Erythroblast (primary cell): ENCODE results near the gene ZNF503.

ENCODE experiments used
- DNase-seq, 2 experiments: peaks; one replicate each; lab custom pipeline; 2025; lab: John Stamatoyannopoulos, UW
- GATA1 ChIP-seq: IDR thresholded peaks from 2 replicates; pipeline ENCODE4 v1.6.1; 2011; ENCODE audit warnings: low read depth, mild to moderate bottlenecking, control low read depth, low read length, moderate library complexity
- POLR2A ChIP-seq: IDR thresholded peaks from 2 replicates; pipeline ENCODE4 v1.6.1; 2011; ENCODE audit warnings: mild to moderate bottlenecking, low read length

ZNF503 gene

DNA sequence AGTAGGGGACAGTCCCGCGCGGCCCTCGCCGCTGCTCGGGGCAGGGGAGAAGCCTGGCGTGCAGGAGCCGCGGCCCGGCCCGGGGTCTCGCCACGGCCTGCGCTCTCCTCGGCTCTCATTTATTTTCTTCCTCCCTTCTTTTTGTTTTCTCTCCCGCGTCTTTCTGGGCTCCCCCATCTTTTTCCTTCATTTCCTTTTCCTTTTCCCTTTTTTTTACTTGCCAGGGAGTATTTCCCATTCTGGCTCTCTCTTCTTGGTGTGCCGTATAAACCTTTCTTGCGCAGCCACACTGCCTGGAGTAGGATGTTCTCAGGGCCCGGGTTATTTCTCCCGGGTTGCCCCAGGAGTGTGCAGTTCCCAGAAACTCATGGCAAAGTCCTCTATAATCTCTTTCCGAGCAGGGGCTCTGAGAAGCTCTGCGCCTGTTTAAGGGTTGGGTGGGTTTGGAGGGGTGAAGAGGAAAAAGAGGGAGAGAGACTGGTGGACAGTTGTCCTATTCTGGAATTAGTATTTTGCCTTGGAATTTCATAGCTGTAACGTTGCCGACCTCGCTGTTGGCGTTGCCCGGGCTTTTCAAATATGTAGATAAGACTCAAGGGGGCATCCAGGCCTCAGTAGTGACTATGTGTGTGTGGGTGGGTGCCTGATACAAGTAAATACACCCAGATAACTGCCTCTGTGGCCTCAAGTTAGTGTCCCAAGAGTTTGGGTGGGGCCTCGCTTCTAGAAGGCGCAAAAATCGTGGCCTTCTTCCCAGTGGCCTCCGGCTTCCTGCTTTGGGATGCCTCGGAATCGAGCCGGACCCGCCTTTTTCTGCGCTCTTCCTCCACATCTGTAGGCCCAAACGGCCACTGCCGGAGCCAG, 4.3 kb upstream of the ZNF503 start:
- TF ChIP-seq GATA1 = no peak
- no peak for TF ChIP-seq POLR2A

DNA sequence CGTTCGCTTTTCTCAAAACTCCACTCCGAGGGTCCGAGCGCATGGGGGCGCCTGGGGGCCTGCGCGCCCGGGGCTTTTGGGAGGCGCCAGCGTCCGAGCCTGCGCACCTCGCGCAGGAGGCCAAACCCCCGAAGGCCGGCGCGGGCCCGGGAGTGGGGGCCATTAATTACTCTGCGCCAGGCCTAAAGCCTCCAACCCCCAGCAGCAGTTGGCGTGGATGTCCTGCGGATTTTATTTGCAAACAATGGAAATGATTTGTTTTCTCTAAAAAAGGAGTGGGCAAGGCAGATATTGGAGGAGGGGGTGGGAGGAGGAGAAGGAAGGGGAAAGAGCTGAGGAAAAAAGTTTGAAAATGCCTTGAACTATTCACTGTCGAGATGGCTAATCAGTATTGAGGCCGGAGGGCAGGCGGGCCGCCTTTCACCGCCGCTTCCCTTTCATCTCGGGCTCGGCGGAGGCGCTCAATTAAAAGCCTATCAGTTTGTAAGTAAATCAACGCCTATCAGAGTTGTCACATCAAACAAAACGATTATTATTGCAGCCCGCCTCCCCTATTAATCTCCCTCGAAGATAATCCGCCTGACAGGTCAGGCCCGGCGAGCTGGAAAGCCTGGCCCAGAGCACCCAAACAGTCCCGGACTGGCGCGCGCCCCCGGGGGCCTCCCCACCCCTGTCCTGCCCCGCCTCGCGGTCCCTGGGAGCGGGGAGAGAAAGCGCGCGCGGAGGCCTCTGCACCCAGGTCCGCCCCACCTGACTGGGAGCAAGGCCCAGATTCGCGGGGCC, 3.4 kb upstream of the ZNF503 start:
- TF ChIP-seq GATA1 (no peak), POLR2A (no peak)
- DNase-seq = no peak

More for the DNA sequence above, 4.3 kb upstream of the ZNF503 start:
- DNase-seq = no peak

DNA sequence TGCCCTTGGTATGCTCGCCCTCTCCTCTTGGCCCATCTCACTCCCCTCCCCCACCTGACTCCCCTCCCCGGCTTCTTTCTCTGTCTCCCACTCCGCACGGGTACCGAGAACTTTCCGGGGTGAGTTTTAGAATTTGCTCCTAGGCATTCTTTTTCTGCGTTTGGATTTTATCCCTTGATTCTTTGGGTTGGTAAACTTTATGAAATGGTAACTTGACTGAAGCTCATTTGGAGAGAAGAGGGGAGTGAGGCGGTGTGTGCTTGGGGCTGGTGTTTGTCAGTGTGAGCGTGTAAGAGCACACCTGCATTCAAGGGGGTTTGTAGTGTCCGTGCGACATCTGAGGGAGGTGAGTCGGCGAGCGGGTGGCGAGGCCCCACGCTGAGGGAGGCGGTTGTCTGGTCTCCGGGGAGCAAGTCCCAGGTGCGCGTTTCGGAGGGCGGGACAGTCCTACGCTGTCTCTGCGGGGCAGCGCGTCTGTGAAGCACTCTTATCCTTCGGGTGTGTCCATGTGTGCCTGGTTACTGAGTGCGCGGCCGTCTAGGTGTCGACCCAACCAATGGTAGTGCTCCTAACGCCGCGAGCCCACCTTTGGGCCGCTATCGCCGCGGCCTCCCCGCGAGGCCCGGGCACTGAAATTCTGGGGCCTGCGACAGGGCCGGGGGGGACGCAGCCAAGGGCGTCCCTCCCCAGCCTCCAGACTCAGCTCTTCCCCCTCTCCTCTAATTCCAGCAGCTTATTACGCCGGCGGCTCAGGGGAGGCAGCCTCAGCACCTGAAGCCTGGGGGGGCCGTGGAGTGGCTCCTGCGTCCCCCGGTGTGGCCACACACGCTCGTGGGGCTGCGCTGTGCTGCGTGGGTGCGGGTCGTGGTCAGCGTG, 2.6 kb upstream of the ZNF503 start:
- no peak for DNase-seq
- no peak for TF ChIP-seq POLR2A
- no peak for TF ChIP-seq GATA1

DNA sequence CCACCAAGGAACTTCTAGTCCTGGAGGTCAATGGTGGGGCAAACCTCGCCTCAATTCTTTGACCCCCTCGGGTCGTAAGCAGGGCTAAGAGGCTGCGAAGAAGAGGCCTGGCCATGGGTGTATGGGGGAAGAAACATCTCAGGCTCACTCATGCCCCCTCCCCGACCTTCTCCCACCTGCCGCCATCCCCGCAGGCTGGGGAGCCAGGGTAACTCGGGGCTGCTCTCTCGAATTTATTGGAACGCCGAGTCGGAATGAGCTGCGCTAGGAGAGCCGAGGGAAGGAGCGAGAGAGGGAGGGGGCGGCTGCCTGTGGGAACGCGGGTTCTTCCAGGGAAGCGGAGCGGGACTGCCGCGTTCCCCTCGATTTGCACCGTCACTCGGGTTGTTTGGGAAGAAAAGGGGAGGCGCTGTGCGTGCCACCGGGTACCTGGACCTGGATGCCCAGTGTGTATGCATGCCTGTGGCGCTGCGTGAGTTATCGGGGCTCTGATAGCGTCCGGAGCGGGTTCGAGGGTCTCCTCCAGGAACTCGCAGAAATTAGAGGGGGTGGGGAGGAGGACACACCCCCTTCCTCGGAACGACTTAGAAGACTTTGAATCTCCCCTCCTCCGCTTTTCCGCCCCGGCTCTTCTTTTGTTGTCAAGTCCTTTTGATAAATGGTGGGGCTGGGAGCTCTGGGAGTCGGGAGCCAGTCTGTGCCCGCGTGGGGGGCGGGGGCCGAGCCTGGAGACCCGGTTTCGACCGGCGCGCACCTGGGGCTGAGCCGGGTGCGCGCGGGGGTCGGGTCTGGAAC, 1.8 kb upstream of the ZNF503 start:
- DNase-seq = no peak
- TF ChIP-seq POLR2A (no peak), GATA1 (no peak)

DNA sequence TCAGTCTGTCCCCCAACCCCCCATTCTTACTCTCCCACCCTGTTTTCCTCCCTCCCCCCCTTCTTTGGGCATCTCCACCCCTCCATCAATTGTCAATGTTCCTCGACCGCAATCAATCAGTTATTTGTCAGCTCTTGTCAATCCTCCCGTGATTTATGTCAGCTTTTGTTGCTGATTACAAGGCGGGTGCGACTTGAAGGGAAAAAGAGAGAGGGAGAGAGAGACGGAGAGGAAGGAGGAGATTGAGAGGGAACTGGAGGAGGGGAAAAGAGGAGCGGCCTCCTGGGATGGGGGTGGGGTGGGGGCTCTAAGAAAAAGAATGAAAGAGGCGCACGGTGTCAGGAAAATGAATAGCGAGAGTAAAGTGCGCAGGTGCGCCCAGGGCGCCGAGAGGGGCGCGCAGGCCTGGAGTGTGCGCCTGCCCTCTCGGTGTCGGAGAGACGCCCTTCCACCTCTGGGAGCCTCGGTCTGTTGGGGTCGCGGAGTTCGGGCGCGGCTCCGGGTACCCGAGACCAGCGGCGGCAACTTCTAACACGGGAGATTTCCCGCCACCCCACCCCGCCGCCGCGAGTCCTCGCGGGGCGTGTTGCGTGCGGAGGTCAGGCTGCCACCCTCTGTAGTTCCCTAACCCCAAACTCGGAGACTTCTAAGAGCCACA, 1.1 kb upstream of the ZNF503 start:
- DNase-seq = no peak
- TF ChIP-seq POLR2A = no peak
- TF ChIP-seq GATA1 = no peak

GRCh38 chr10:75400771-75401568, 594 bp downstream of the ZNF503 start:
- TF ChIP-seq GATA1 (no peak), POLR2A (no peak)
- no peak for DNase-seq

DNA sequence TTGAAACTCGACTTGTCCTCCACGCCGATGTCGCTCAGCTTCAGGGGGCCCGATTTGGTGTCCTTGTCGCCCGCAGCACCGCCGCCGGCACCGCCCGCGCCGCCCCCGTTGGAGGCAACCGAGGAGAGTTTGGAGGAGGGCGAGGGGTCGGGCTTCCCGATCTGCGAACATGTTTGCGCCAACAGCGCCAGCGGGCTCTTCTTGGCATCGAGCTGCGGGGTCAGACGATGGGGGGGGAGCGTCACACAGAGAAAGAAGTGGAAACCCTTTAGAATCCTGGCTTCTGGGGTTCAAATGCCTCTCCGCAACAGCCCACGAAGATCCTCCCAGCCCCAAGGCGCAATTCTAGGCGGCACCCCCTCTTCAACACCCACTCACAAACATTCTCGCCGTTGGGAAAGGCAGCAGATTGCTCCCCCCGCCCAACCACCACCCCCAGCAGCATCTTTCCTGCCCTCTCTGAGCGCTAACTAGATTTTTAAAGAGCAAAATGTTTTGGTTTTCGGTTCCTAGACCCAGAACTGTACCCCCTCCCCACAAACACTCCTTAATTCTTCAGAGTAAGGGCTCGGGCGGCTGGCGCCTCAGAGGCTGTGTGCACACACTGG, 1.3 kb downstream of the ZNF503 start:
- no peak for TF ChIP-seq POLR2A
- TF ChIP-seq GATA1 = no peak
- DNase-seq = no peak

DNA sequence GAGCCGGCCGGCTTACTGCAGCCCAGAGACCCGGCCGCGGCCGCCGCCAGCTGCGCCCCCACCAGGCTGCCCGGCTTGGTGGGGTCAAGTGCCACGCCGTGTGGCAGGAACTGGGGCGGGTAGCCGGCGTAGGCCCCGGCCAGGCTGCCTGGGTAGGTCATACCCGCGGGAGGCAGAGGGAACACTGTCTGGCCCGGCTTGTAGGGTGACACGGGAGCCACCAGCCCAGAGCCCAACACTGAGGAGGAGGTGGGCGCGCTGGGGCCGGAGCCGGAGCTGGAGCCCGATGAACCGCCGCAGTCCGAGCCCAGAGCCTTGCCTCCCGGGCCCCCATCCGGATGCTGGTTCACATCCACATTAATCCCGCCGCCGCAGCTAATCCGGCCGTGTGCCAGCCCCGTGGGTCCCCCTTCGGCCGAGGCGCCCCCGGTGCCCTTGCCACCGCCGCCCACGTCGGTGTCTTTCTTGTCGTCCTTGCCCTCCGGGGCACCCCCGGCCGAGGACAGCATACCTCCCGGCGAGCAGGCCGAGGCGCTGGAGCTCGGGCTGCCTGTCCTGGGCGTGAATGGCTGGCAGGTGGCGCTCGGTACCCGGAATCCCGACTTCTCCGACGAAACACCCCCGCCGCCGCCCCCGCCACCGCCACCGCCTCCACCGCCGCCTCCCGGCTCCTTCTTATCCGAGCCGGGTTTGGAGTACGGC, 2.0 kb downstream of the ZNF503 start:
- DNase-seq = peak; percentile 48 to 55
- TF ChIP-seq GATA1 (no peak), POLR2A (no peak)

DNA sequence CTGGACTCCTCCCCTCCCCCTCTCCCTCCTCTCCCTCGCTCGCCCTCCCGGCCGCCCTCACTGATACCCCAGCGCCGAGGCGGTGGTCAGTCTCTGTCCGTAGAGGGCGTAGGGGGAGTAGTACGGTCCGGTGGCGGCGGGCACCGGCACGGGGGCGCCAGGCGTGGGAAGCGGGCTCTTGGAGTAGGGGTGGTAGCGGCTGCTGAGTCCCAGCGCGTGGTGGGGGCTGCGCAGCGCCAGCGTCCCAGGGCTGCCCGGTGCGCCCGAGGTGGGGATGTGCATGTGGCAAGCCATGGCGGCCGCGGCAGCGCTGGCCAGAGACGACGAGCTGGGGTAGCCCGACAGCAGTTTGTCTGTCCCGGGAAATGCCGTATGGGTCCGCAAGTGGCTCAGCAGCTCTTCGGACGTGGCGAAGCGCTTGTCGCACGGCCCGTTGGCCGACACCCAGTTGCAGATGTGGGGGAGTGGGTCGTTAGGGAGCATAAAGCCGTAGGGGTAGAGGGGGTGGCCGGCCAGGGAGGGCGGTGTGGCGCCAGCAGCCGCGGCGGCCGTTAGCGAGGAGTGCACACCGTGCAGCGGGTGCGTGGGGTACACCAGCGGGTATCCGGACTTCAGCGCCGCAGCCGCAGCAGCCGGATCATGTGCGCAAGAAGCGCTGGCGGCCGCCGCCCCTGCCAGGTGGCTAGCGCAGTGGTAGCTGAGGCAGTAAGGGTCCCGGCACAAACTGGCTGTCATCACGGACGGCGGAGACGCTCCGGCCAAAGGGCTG, 2.7 kb downstream of the ZNF503 start:
- peak in 1 of 2 experiments; percentile 17 for DNase-seq
- TF ChIP-seq POLR2A (no peak), GATA1 (no peak)

- DNase-seq = no peak
- TF ChIP-seq GATA1 (no peak), POLR2A (no peak)
Observed at GRCh38 chr10:75398200-75398691, 3.3 kb downstream of the ZNF503 start.
